ENCODE results near the gene SLC1A4.
"Not testable (repeated sequence)": the region's sequence is repeated elsewhere in the genome, so short reads cannot be mapped to it uniquely, and the experiment has no call there.

SLC1A4 gene

GRCh38 chr2:65015731-65016130, 26.5 kb downstream of the SLC1A4 start:
- Histone ChIP-seq H3K4me1 (peaks cover 24 to 51% (median 37%) of the 10 kb centered on the region in 10 experiments), H3K9me3 (replicated peaks in 1 of 11) (no peaks in the 10 kb centered on the region), H3K27ac (peak overlapping the region in 2 of 11 experiments; percentile 19 to 75; a peak in 1 of 22 replicates), H4K20me1 (no peaks in the 10 kb centered on the region), H3K9ac (no peak overlapping the region), H3K4me3 (no peak overlapping the region), H3K4me2 (peak overlapping the region in 6 of 11 experiments; percentile 82 to 91 (median 84); a peak in 11 of 22 replicates), H3K27me3 (no peaks in the 10 kb centered on the region), H3K36me3 (peaks cover 31 to 94% (median 84%) of the 10 kb centered on the region in 11 experiments)
- TF ChIP-seq Cebpa-rat (IDR thresholded peaks at IDR 0.05) = no peak

GRCh38 chr2:65016789-65017188, 27.6 kb downstream of the SLC1A4 start:
- Histone ChIP-seq H3K36me3 (peaks cover 32 to 94% (median 84%) of the 10 kb centered on the region in 11 experiments), H3K9me3 (replicated peaks in 1 of 11) (no peaks in the 10 kb centered on the region)

GRCh38 chr2:65017335-65017734, 28.1 kb downstream of the SLC1A4 start:
- TF ChIP-seq Cebpa-rat (IDR thresholded peaks at IDR 0.05) = no peak
- H3K27me3 ChIP-seq = no peaks in the 10 kb centered on the region
- peaks cover 38 to 95% (median 86%) of the 10 kb centered on the region in 11 experiments for H3K36me3 ChIP-seq
- H4K20me1 ChIP-seq = peaks cover 0 to 6% (median 0%) of the 10 kb centered on the region in 11 experiments; a peak in 1 of 22 replicates
- peaks cover 24 to 51% (median 37%) of the 10 kb centered on the region in 10 experiments for H3K4me1 ChIP-seq
- peak overlapping the region; percentile 69 to 91 (median 82) for H3K4me2 ChIP-seq
- peak overlapping the region in 9 of 11 experiments; percentile 5 to 76 (median 71); a peak in 17 of 22 replicates for H3K27ac ChIP-seq
- H3K4me3 ChIP-seq = peak overlapping the region in 2 of 10 experiments; percentile 32 to 35; a peak in 4 of 20 replicates
- peak overlapping the region in 10 of 11 experiments; percentile 4 to 56 (median 32); a peak in 8 of 22 replicates for H3K9ac ChIP-seq
- H3K9me3 ChIP-seq (replicated peaks in 1 of 11) = no peaks in the 10 kb centered on the region

More at GRCh38 chr2:65016789-65017188, 27.6 kb downstream of the SLC1A4 start:
- peak overlapping the region in 2 of 10 experiments; percentile 32 to 35; a peak in 4 of 20 replicates for H3K4me3 ChIP-seq
- no peaks in the 10 kb centered on the region for H3K27me3 ChIP-seq
- no peak for TF ChIP-seq Cebpa-rat (IDR thresholded peaks at IDR 0.05)
- H3K4me2 ChIP-seq = peak overlapping the region; percentile 69 to 91 (median 82)
- H3K27ac ChIP-seq = peak overlapping the region in 10 of 11 experiments; percentile 5 to 76 (median 70); a peak in 17 of 22 replicates
- peak overlapping the region in 10 of 11 experiments; percentile 4 to 56 (median 20); a peak in 10 of 22 replicates for H3K9ac ChIP-seq
- H3K4me1 ChIP-seq = peaks cover 24 to 51% (median 37%) of the 10 kb centered on the region in 10 experiments
- H4K20me1 ChIP-seq = peaks cover 0 to 6% (median 0%) of the 10 kb centered on the region in 11 experiments; a peak in 1 of 22 replicates

GRCh38 chr2:65018141-65018582, 29.0 kb downstream of the SLC1A4 start:
- H3K36me3 ChIP-seq = peaks cover 38 to 95% (median 86%) of the 10 kb centered on the region in 11 experiments
- peak; percentile 83 to 99 (median 96) for TF ChIP-seq Cebpa-rat (IDR thresholded peaks at IDR 0.05)
- peak overlapping the region; percentile 69 to 91 (median 82); a peak in 21 of 22 replicates for H3K4me2 ChIP-seq
- peaks cover 0 to 6% (median 0%) of the 10 kb centered on the region in 11 experiments; a peak in 1 of 22 replicates for H4K20me1 ChIP-seq
- H3K9me3 ChIP-seq (replicated peaks in 1 of 11) = no peaks in the 10 kb centered on the region
- H3K27ac ChIP-seq = peak overlapping the region in 10 of 11 experiments; percentile 23 to 76 (median 70); a peak in 18 of 22 replicates
- no peaks in the 10 kb centered on the region for H3K27me3 ChIP-seq
- peak overlapping the region in 7 of 11 experiments; percentile 5 to 56 (median 40); a peak in 11 of 22 replicates for H3K9ac ChIP-seq
- H3K4me1 ChIP-seq = peaks cover 24 to 51% (median 37%) of the 10 kb centered on the region in 10 experiments
- peak overlapping the region in 4 of 10 experiments; percentile 3 to 38 (median 14); a peak in 4 of 20 replicates for H3K4me3 ChIP-seq

- Histone ChIP-seq H3K4me3 (peak overlapping the region in 1 of 10 experiments; percentile 38; a peak in 1 of 20 replicates), H3K4me1 (peaks cover 28 to 55% (median 42%) of the 10 kb centered on the region in 10 experiments), H3K27ac (peak overlapping the region in 9 of 11 experiments; percentile 41 to 76 (median 71); a peak in 15 of 22 replicates), H3K9me3 (replicated peaks in 1 of 11) (no peaks in the 10 kb centered on the region), H4K20me1 (peaks cover 0 to 6% (median 0%) of the 10 kb centered on the region in 11 experiments; a peak in 2 of 22 replicates), H3K4me2 (peak overlapping the region in 8 of 11 experiments; percentile 75 to 91 (median 84); a peak in 16 of 22 replicates), H3K27me3 (no peaks in the 10 kb centered on the region), H3K9ac (peak overlapping the region in 1 of 11 experiments; percentile 40; a peak in 2 of 22 replicates), H3K36me3 (peaks cover 45 to 95% (median 86%) of the 10 kb centered on the region in 11 experiments)
- no peak for TF ChIP-seq Cebpa-rat (IDR thresholded peaks at IDR 0.05)
Measured at GRCh38 chr2:65019010-65019409, 29.8 kb downstream of the SLC1A4 start.

- Histone ChIP-seq H3K9ac (no peak overlapping the region), H4K20me1 (peaks cover 0 to 6% (median 0%) of the 10 kb centered on the region in 11 experiments; a peak in 2 of 22 replicates), H3K36me3 (peaks cover 43 to 95% (median 82%) of the 10 kb centered on the region in 11 experiments), H3K4me3 (no peak overlapping the region), H3K4me2 (peak overlapping the region in 5 of 11 experiments; percentile 83 to 91 (median 84); a peak in 8 of 22 replicates), H3K9me3 (replicated peaks in 1 of 11) (no peaks in the 10 kb centered on the region), H3K27ac (peak overlapping the region in 1 of 11 experiments; percentile 72; a peak in 1 of 22 replicates), H3K27me3 (no peaks in the 10 kb centered on the region), H3K4me1 (peaks cover 35 to 62% (median 49%) of the 10 kb centered on the region in 10 experiments)
- no peak for TF ChIP-seq Cebpa-rat (IDR thresholded peaks at IDR 0.05)
Measured at GRCh38 chr2:65019675-65020195, 30.5 kb downstream of the SLC1A4 start.

GRCh38 chr2:65020251-65020650, 31.1 kb downstream of the SLC1A4 start:
- not testable (repeated sequence) for H3K27ac ChIP-seq; H3K9ac ChIP-seq; H3K9me3 ChIP-seq (replicated peaks in 1 of 11); H3K4me3 ChIP-seq; H4K20me1 ChIP-seq; H3K27me3 ChIP-seq; H3K4me2 ChIP-seq
- Histone ChIP-seq H3K4me1 (peaks cover 40 to 67% (median 55%) of the 10 kb centered on the region in 10 experiments), H3K36me3 (peaks cover 40 to 90% (median 79%) of the 10 kb centered on the region in 11 experiments)

- H3K36me3 ChIP-seq = peaks cover 40 to 82% (median 71%) of the 10 kb centered on the region in 11 experiments
- H3K9me3 ChIP-seq (replicated peaks in 1 of 11) = no peaks in the 10 kb centered on the region
- peaks cover 48 to 67% (median 60%) of the 10 kb centered on the region in 10 experiments for H3K4me1 ChIP-seq
- TF ChIP-seq Cebpa-rat (IDR thresholded peaks at IDR 0.05) = no peak
- H3K27ac ChIP-seq = no peak overlapping the region; a peak in 1 of 22 replicates
- no peak overlapping the region for H3K4me3 ChIP-seq
- H4K20me1 ChIP-seq = peaks cover 0 to 6% (median 0%) of the 10 kb centered on the region in 11 experiments; a peak in 2 of 22 replicates
- no peak overlapping the region for H3K4me2 ChIP-seq
- no peaks in the 10 kb centered on the region for H3K27me3 ChIP-seq
- H3K9ac ChIP-seq = no peak overlapping the region
Measured at GRCh38 chr2:65020943-65021528, 31.8 kb downstream of the SLC1A4 start.

All from BLaER1 treated with 17β-estradiol and CSF1 and Interleukin-3, amounts not matched to agents 10 nM and 100 nM (cell line).